GM19455 (cell line): Measurements from ENCODE around the gene CAMLG.

Experiments
- ATAC-seq: cut with Tn5 transposase; IDR thresholded peaks from one replicate; pipeline ENCODE4 v1.9.1; 2021; ENCODE audit not compliant: unreplicated experiment

The CAMLG gene

DNA sequence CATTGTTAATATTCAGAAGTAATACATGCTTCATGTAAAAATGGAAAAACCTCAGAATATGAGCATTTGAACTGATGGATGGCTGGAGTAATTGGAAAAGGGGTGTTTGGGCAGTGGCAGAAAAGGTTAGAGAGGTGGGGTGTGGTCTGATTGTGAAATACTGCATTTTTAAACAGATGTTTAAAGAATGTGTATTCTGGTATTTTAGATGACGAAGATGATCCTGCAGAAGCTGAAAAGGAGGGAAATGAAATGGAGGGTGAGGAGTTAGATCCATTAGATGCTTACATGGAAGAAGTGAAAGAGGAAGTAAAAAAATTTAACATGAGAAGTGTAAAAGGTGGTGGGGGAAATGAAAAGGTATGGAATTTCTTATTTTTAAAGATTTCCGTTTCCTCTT lies 39.0 kb downstream of the CAMLG start:
- ATAC-seq = no peak

DNA sequence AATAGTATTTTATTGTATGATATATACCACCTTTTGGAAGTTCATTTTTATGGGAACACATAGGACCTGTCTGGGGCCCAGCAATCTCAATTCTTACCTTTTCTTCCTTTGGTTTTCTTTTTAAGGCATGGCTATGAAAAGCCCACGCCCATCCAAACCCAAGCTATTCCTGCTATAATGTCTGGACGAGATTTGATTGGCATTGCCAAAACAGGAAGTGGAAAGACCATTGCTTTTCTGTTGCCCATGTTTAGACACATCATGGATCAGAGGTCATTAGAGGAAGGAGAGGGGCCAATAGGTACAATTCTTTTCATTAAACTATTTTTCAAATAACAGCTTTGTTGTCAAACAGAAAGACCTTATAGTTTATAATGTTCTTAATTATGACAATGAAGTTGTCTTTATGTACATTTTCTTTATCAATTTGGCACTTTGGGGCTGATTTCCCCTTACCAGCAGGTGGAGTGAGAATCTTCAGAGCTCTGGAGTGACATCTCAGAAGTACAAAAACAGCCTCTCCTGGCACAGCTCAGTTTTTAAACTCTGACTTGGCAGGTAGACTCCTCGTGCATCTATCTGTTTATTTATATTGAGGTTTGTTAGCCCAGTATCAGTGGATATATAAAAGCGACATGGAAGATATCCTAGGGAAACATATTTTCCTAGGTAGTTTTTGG lies 46.0 kb downstream of the CAMLG start:
- ATAC-seq = no peak

DNA sequence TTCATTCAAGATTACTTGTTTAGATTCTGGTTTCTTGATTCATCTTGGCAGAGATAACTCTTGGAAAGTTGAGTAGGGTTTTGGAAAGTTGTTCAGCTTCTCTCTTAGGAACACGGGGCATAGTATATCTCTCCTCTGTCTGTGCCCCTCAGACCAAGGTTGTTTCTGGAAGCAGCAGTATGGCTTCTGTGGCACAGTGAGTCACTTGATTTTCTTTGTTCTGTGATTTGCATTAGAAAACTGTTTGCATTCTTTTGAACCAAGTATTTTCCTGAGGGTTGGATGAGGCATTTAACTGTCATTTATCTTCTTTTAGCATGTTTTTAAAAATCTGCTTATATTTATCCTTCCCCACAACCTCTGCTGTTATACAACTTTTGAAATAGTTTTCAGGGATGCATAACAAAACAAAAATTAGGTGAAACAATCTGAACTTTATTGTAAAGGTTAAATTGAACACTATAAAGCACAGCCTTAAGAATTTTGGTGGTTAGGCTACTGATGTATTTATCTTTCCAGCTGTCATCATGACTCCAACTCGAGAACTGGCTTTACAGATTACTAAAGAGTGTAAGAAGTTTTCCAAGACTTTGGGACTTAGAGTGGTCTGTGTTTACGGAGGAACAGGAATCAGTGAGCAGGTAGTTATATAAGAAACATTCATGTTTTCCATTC lies 46.7 kb downstream of the CAMLG start:
- ATAC-seq = no peak

DNA sequence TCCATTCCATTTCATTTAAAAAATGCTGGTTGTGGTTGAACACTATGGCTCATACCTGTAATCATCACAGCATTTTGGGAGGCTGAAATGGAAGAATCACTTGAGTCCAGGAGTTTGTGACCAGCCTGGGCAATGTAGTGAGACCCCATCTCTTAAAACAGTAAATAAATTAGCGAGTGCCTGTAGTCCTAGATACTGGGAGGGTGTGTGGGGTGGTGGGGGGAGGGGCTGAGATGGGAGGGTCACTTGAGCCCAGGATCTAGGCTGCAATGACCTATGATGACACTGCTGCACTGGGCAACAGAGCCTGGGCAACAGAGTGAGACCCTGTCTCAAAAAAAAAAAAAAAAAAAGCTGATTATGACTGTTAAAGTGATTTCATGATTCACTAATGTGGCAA lies 49.3 kb downstream of the CAMLG start:
- ATAC-seq = no peak

DNA sequence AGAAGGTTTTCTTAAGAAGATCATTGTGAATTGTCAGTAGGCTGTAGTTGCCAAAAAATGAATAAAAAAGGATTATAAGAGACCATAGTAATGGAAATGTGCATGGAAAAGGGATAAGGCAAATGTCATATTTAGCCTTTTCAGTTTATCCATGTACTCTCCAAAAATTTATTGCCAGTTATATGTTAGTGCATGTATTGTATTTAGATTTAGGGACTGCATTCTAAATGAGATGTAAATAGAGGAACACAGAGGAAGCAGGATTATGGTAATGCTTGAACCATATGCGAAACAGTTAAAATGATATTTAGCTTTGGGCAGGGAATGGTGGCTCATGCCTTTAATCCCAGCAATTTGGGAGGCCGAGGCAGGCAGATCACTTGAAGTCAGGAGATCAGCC lies 53.2 kb downstream of the CAMLG start:
- ATAC-seq = no peak

DNA sequence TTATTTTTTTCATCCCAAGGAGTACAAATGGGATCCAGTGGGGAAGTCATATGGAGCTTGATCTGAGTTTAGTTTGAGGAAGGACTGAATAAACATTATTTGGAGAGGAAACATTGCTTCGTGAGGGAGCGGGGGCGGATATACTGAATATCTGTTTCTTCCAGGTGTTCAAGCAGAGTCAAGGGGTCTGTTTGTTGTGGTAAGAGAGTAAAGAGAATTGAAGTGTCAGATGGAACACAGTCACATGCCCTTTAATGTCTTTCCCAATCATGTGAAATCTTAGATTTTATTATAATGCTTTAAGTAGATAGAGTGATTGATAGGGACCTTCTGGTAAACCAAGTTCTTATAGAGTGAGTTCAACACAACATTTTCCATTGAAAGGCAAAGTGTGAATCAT lies 53.9 kb downstream of the CAMLG start:
- no peak for ATAC-seq

DNA sequence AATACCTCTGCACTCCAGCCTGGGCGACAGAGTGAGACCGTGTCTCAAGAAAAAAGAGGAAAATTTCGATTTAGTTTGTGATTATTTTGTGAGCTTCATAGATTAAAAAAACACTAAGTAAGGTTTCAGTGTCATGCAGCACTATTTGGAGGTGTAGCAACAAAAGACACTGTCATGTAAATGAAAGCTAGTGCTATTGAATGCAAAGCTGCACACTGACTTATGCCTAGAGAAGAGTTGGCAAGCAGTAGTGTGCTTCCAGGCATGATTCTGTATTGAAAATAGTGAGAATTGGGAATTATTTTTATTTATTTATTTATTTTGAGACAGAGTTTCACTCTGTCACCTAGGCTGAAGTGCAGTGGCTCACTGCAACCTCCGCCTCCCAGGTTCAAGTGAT lies 54.8 kb downstream of the CAMLG start:
- ATAC-seq = no peak

DNA sequence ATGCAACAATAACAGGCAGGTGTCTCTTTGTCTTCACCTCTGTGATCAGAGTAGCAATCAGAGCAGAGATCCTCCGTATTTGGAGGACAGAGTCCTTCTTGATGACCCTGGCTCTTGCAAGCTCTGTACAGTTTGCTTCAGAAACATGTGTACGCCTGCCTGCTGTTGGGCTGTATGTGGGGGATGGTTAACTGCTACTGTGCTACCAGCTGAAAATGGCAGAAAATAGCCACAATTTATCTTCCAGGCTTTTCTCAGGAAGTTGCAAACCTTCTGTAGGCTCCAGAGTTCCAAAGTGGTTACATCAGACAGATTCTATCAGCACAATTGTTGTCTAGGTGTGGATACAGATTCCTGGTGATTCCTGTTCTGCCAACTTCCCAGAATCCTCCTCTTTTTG lies 55.7 kb downstream of the CAMLG start:
- ATAC-seq = no peak

DNA sequence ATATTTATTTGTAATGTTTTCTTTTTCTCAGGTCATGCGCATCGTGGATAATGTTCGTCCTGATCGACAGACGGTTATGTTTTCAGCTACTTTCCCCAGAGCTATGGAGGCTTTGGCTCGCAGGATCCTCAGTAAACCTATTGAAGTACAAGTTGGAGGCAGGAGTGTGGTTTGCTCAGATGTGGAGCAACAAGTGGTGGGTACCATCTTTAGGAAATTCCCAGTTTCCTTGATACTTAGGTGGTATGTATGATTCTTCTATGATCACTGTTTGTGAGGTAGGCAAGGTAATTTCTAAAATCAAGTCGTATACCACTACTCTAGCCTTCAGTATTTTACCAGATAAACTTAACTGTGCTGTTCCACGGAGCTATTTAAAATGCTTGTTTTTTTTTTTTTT lies 56.5 kb downstream of the CAMLG start:
- ATAC-seq = no peak

DNA sequence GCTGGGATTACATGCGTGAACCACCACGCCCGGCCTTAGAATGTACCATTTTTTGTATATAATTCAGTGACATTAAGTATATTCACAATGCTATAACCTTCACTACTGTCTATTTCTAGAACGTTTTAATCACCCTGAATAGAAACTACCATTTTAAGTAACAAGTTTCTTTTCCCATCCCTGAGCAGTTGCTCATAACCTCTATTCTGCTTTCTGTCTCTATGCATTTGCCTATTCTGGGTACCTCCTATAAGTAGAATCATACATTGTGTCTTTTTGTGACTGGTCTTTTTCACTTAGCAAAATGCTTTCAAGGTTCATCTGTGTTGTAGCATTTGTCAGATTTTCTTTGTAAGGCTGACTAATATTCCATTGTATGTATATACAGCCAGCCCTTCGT lies 60.1 kb downstream of the CAMLG start:
- no peak for ATAC-seq
